Epithelial cell of prostate (primary cell): Measurements from ENCODE around the gene COL20A1.
"Not testable (repeated sequence)": the region's sequence is repeated elsewhere in the genome, so short reads cannot be mapped to it uniquely, and the experiment has no call there.

Experiments used
- DNase-seq: peaks from one replicate; pipeline ENCODE4 v3.0.0-alpha.2; 2011; ENCODE audit warnings: low read depth, low spot score
- H3K27ac ChIP-seq: fragments of 450-650 bp; 2 replicates; pipeline ENCODE4 v1.5.1; 2017; ENCODE audit warnings: mild to moderate bottlenecking

The COL20A1 gene

GRCh38 chr20:63367446-63368055, 74.6 kb downstream of the COL20A1 start:
- DNase-seq = no peak
- no peak overlapping the region for H3K27ac ChIP-seq

DNA sequence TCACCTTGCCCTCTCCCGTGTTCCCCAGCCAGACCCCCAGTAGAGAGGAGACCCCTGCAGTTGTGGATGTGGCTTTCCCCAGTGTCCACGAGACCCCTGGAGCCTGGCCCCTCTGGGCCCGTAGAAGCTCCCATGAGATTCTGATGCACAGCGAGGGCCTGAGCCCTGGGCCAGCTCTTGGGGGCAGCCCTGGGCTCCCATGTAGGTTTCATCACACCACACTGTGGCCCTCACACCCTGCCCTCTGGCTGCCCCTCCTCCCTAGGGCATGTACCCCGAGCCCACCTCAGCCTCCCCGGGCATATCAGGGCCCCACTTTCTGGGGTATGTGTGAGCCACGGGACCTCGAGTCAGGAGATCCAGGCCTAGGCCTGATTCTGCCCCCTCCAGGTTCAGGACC, 75.2 kb downstream of the COL20A1 start:
- DNase-seq = no peak
- H3K27ac ChIP-seq = no peak overlapping the region

- no peak overlapping the region for H3K27ac ChIP-seq
- DNase-seq = no peak
Measured at GRCh38 chr20:63369024-63369530, 76.1 kb downstream of the COL20A1 start.

- no peak for DNase-seq
- H3K27ac ChIP-seq = no peak overlapping the region
Measured at GRCh38 chr20:63369724-63370617, 77.0 kb downstream of the COL20A1 start.

GRCh38 chr20:63370618-63371187, 77.7 kb downstream of the COL20A1 start:
- H3K27ac ChIP-seq = no peak overlapping the region
- DNase-seq = no peak

DNA sequence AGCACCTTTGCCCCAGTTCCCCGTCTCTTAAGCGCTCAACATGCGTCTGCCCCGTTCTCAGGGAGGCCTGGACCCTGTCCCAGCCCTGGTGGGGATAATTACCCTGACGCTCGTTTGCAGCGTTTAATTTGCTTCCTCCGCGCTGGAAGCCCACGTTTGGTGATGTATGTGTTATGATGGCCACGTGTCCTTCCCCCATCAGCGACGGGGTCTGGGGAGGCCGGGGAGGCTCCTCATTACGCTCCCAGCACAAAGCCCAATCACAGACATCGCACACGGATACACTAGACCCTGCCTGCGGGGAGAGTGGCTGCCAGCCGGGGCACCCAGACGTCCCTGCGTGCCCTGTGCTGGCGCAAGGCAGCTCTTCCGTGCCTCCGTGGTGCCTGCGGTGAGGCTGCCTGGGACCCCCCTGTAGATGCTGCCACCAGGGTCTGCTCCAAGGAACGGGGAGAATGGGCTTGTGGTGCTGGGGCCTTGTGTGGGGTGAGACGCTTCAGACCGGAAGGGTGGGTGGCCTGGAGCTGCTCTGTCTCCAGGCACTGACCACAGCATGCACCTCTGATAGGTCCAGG, 78.4 kb downstream of the COL20A1 start:
- no peak overlapping the region for H3K27ac ChIP-seq
- no peak for DNase-seq

DNA sequence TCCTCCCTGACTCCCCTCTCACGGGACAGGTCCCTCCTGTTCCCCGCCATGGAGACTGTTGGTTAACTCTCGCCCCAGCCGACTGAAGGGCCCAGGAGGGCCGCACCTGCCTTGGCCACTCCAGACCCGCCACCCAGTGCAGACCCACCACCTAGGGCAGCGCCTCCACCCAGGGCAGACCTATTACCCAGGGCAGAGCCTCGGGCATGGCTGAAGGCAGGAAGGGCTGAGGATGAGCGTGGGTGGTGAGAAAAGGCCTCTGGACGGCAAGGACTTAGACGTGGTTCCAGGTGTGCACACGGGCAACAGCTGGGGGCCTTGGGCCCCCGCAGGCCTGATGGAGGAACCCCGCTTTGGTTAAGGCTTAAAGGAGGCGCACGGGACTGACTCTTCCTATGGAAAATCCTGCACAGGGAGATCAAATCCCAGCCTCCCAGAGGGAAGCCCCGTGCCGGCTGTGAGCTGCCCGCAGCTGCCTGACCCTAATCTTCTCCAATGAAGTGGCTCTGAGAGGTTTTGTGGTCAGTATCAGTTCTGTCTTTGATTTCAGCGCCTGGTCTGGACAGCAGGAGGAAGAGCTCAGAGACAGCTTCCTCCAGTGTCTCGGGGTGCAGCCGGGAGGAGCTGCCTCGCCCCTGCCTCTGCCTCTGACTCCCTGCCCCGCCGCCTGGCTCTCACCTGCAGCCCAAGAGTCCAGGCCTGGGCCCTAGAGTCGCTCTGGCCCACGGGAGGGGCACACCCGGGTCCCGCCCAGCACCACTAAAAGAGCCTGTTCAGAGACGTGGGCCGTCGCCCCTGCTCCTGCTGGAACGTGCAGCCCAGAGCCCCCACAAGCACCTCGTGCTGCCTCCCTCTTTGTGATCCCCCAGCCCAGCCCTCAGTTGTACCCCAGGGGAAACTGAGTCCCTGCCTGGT, 80.2 kb downstream of the COL20A1 start:
- H3K27ac ChIP-seq = no peak overlapping the region
- no peak for DNase-seq

DNA sequence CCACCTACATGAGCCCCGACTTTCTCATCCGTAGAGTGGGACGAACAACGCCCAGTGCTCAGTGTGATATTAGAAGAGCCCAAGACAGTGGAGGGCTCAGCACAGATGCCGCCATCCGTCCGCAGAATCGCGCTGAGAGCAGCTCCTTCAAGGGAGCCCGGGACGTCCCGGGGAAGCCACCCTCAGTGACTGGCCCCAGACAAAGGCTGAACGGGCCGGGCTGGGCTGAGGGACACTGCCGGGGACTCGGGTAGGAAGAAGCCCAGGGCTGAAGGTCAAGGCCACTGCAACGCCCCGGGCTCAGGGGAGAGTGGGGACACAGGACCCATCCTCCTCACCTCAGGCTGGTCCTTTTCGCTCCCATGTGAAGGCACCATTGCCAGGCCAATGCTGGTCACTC, 81.0 kb downstream of the COL20A1 start:
- no peak overlapping the region for H3K27ac ChIP-seq
- no peak for DNase-seq

DNA sequence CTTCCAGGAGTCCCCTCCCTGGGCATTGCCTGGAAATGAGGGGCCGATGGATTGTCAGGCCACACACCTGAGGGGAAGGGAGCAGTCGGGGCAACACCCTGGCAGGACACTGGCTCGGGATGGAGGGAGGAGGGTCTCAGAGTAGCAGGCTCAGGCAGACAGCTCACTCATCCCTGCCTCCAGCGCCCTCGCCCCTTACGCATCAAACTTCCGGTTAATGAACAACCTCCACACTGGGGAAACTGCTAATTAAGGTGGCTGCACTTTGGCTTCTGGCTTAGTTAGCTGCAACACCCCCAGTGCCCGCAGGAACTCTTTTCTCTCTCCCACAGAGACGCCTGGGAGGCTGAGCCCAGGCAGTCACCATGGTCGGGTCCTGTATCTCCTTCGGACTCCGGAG, 81.5 kb downstream of the COL20A1 start:
- no peak for DNase-seq
- H3K27ac ChIP-seq = no peak overlapping the region

DNA sequence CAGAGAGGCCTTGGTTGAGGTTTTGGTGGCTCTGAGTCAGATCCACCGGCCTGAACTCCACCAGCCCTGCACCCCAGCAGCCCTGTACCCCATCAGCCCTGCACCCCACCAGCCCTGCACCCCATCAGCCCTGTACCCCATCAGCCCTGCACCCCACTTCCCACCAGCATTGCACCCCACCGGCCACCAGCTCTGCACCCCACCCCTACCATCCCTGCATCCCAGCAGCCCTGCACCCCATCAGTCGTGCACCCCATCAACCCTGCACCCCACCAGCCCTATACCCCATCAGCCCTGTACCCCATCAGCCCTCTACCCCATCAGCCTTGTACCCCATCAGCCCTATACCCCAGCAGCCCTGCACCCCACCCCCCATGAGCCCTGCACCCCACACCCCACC, 82.5 kb downstream of the COL20A1 start:
- H3K27ac ChIP-seq = no peak overlapping the region
- DNase-seq = no peak

GRCh38 chr20:63376283-63377250, 83.6 kb downstream of the COL20A1 start:
- H3K27ac ChIP-seq = no peak overlapping the region
- no peak for DNase-seq

GRCh38 chr20:63377256-63377941, 84.4 kb downstream of the COL20A1 start:
- no peak for DNase-seq
- H3K27ac ChIP-seq = no peak overlapping the region

DNA sequence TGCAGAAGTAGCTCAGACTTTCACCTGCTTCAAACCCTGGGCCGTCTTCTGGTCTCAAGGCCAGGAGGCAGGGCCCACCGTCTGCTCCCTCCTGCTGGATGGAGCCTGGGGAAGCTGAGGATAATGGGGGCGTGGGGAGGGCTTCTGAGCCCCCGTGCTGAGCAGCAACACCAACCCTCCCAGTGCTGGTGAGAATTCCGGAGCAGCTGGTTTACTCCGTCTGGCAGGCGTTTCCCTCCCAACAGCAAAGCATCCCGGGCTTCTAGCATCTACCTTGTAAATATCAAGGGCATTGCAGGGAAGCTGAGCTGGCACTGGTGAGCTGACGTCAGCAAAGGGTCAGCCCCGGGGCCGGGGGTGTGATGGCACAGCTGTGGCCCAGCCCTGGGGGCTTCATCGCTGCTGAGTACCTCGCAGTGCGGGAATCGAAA, 85.0 kb downstream of the COL20A1 start:
- no peak overlapping the region for H3K27ac ChIP-seq
- no peak for DNase-seq

DNA sequence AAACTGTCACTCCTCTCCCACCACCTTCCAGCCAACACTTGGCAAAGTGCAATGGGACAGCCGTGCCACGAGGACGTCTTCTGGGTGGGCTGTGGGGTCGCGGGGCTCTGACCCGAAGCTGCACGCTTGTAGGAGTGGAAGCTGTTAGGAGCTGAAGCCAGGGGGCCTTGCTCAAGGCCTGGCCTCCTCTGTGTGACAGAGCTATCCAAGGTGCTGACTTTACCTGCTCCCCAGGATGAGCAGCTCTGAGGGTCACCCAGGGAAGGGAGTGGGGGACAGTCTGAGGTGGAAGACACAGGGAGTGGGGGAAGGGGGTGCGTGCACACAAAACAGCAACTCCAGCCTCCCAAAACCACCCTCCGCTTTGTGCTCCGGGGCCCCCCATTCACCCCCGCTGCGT, 85.6 kb downstream of the COL20A1 start:
- H3K27ac ChIP-seq = no peak overlapping the region
- no peak for DNase-seq

DNA sequence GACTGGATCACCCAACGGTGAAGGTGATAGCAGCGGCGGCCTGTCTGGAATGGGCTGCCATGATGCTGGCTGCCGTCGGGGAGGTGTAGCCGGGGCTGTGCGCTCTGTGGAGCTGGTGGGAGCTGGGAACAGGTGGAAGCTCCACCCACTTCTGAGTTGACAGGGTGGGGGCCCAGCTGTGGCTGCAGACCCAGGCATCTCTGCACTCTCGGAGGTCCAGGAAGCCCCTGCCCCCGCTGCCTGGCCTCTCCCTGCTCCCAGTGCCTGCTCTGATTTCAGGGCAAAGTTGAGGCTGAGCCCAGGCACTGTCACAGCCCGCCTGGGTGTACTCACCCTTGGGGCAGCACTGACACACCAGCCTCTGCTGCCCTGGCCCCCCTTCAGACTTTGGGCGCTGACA, 86.3 kb downstream of the COL20A1 start:
- no peak for DNase-seq
- no peak overlapping the region for H3K27ac ChIP-seq

GRCh38 chr20:63379872-63380271, 86.9 kb downstream of the COL20A1 start:
- not testable (repeated sequence) for DNase-seq, H3K27ac ChIP-seq

DNA sequence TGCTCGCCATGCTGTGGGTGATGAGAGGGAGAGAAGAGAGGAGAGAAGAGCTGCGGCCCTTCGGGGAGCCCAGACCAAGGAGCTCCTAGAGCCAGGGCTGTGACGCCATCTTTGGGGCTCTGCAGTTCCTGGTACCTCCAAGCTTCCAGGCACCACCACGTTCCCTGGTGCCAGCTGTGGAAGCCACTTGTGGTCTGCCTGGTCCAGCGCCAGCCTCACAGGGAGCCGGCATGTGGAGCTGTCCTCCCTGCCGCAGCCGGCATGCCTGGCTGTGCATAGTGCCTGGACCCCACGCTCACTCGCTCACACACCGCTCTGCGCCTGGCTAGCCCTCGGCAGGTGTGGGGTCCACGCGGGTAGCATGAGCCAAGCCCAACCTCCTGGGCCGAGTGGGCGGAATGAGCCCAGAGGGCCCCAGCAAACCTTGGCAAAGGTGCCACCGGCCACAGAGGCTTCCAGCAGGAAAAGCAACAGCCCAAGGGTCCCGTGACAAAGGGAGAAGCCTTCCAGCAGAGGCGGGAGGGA, 87.4 kb downstream of the COL20A1 start:
- no peak overlapping the region for H3K27ac ChIP-seq
- no peak for DNase-seq
